Testis (tissue), 3 donors: ENCODE results near the gene SSR1. TPM values are rescaled to one million over a fixed set of nuclear protein-coding genes. Genes with fewer than 3 reads are reported as not detected.

Source experiments
- DNase-seq: peaks from one replicate; pipeline ENCODE4 v3.0.0-alpha.2; 2019
- H3K27ac ChIP-seq, 2 donors: fragments of 200-600 bp; sonication (generic); one replicate each; pipeline ENCODE4 v1.5.1; 2019
- H3K27me3 ChIP-seq: fragments of 200-600 bp; sonication (generic); one replicate; pipeline ENCODE4 v1.5.1; 2019
- H3K36me3 ChIP-seq: fragments of 200-600 bp; sonication (generic); one replicate; pipeline ENCODE4 v1.5.1; 2017; ENCODE audit warnings: low read depth; ENCODE audit errors: missing control alignments
- H3K4me1 ChIP-seq: fragments of 200-600 bp; sonication (generic); one replicate; pipeline ENCODE4 v1.5.1; 2019
- H3K4me3 ChIP-seq, 2 donors: fragments of 200-600 bp; sonication (generic); one replicate each; pipeline ENCODE4 v1.5.1; 2017 to 2019
- H3K9me3 ChIP-seq: fragments of 200-600 bp; sonication (generic); one replicate; pipeline ENCODE4 v1.5.1; 2017
- POLR2A ChIP-seq: fragments of 450-650 bp; IDR thresholded peaks from one replicate; pipeline ENCODE4 v1.6.1; 2017; ENCODE audit warnings: antibody characterized with exemption, mild to moderate bottlenecking, moderate library complexity
- WGBS, 2 donors: methylation state at CpG; one replicate each; pipeline ENCODE4 v1.1.5; 2018; 5-methylcytosine and 5-hydroxymethylcytosine counted together
- intact Hi-C: fragments of 100-400 bp; cut with DNase I; formaldehyde crosslinking; loops from one replicate; pipeline ENCODE4 v1.15.1; 2023; ENCODE audit warnings: low total_unique reads
- polyA plus RNA-seq: library from polyadenylated mRNA; stranded (reverse); fragments of 350-450 nt; fragmentation: Illumina TruSeq; extraction: RNeasy Lipid Tissue Mini Kit (QIAGEN cat#74804); gene quantifications from one replicate; pipeline ENCODE4 v1.2.3, GENCODE V29; 2014; ENCODE audit warnings: low read depth, low replicate concordance; ENCODE audit not compliant: insufficient read depth
- total RNA-seq, 2 donors: library from RNA; depleted of rRNA; stranded (reverse); fragments of >200 nt; gene quantifications; one replicate each; pipeline ENCODE4 v1.2.3, GENCODE V29; 2016
- TF ChIP-seq, protein P1 (sequence below), 3 experiments: fragments of 450-650 bp in 2 of 3; fragments of 200-600 bp in 1 of 3; sonication (generic) in 1 of 3; IDR thresholded peaks; one replicate each; pipeline ENCODE4 v1.5.1; 2016 to 2019; ENCODE audit warnings: antibody characterized with exemption in 3 of 3, mild to moderate bottlenecking in 2 of 3, moderate library complexity in 1 of 3

SSR1 gene
- total and polyA plus RNA-seq, 3 donors from 2014 or later = 42.7 to 65.7 (median 62.5) TPM

DNA sequence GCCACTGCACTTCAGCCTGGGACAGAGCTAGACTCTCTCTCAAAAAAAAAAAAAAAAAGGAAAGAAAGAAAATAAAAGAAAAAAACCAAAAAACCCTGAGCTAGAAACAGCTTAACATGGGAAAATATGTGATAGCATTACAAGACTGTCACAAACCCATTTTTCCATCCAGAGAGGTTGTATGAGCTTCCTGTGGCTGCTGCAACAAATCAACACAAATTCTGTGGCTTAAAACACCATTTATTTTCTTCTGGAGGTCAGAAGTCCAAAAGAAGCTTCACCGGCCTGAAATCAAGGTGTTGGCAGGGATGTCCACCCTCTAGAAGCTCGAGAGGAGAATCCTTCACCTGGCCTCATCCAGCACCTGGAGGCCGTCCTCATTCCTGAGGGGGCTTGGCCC, 21.7 kb upstream of the SSR1 start:
- intact Hi-C loops = no loop called here
- H3K4me1 ChIP-seq = no peaks in the 10 kb centered on the region
- 94 to 100% methylated on average over 3 of the region's 3 CpGs for WGBS, 2 donors
- H3K4me3 ChIP-seq = no peak overlapping the region
- H3K27ac ChIP-seq = no peak overlapping the region
- no peak for DNase-seq
- TF ChIP-seq, protein P1, sequence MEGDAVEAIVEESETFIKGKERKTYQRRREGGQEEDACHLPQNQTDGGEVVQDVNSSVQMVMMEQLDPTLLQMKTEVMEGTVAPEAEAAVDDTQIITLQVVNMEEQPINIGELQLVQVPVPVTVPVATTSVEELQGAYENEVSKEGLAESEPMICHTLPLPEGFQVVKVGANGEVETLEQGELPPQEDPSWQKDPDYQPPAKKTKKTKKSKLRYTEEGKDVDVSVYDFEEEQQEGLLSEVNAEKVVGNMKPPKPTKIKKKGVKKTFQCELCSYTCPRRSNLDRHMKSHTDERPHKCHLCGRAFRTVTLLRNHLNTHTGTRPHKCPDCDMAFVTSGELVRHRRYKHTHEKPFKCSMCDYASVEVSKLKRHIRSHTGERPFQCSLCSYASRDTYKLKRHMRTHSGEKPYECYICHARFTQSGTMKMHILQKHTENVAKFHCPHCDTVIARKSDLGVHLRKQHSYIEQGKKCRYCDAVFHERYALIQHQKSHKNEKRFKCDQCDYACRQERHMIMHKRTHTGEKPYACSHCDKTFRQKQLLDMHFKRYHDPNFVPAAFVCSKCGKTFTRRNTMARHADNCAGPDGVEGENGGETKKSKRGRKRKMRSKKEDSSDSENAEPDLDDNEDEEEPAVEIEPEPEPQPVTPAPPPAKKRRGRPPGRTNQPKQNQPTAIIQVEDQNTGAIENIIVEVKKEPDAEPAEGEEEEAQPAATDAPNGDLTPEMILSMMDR (IDR thresholded peaks at IDR 0.05) = no peak
- no peak for TF ChIP-seq POLR2A
- no peaks in the 10 kb centered on the region for H3K36me3 ChIP-seq
- H3K27me3 ChIP-seq = no peaks in the 10 kb centered on the region
- H3K9me3 ChIP-seq = no peaks in the 10 kb centered on the region

DNA sequence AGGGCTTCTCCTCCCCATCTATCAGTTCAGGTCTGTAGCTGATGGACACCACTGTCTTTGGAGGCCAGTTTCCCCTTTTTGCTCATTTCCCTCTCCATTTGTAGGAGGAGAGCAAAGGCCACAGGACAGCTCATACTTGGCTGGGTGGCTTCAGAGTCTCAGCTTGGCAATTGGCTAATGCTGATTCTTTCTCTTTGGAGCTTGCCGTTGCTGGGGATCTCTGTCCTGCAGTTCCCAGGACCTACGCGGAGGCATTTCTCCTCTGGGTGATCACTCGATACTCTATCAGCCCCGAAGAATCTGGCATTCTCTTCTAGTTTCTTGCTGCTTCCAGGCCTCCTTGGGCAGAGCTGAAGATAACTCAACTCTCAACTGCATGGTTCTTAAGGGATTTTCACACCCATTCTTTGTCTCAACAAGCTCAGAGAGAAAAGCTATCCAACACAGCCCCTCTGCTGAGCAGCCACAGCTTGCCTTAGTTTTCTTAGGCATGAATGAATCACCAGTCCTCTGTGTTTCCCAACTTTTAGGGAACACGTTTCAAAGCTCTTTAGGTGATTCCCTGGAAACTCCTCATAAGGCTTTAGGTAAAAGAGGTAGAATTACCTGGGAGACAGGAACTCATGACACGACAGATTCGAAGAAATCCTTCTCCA, 19.2 kb upstream of the SSR1 start:
- intact Hi-C loops = no loop called here
- 85 to 92% methylated on average over 8 of the region's 8 CpGs for WGBS, 2 donors
- no peaks in the 10 kb centered on the region for H3K4me1 ChIP-seq
- H3K27ac ChIP-seq = no peak overlapping the region
- DNase-seq = no peak
- no peak overlapping the region for H3K4me3 ChIP-seq
- H3K9me3 ChIP-seq = no peaks in the 10 kb centered on the region
- no peaks in the 10 kb centered on the region for H3K27me3 ChIP-seq
- no peak for TF ChIP-seq POLR2A
- H3K36me3 ChIP-seq = no peaks in the 10 kb centered on the region

DNA sequence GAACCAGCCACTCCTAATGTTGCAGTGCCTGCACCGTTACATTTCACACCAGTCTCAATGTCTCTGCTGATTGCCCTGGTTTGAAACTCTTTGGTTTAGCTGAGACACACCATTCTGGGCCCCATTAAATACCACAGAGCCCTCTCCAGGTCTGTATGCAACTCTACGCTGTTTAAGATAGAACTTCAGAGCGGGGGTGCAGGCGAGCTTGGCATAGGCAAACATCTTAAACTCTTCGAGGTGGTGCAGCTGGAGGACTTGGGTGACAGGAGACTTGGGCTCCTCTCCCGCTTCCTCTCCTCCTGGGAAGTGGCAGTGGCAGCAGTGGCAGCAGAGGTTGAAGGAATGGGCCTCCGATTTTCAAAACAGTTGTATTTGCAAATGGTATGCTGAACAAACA, 18.5 kb upstream of the SSR1 start:
- 91 to 93% methylated on average over 7 of the region's 7 CpGs for WGBS, 2 donors
- H3K9me3 ChIP-seq = no peaks in the 10 kb centered on the region

DNA sequence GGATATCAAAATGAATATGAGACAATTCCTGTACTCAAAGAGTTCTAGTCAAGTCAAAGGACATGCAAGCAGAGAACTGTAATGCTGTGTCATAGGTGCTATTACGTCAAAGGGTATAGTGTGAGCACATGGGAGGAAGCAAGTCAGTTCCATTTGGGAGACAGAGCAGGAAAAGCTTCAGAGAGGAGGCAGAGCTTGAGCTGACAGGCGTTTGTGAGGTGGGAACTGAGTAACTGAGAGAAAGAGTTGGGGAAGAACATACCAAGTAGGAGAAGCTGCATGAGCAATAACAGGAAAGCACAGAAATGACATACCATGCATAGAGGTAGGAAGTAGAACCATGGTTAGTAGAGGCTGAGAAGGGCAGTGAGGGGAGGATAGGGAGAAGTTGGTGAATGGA, 15.2 kb upstream of the SSR1 start:
- H3K4me3 ChIP-seq = no peak overlapping the region
- no peaks in the 10 kb centered on the region for H3K27me3 ChIP-seq
- TF ChIP-seq POLR2A = no peak
- TF ChIP-seq, protein P1 (IDR thresholded peaks at IDR 0.05) = no peak
- no peaks in the 10 kb centered on the region for H3K9me3 ChIP-seq
- DNase-seq = no peak
- WGBS, 2 donors = 39 to 45% methylated on average over 2 of the region's 2 CpGs
- no peak overlapping the region for H3K27ac ChIP-seq
- no peaks in the 10 kb centered on the region for H3K4me1 ChIP-seq
- intact Hi-C loops = no loop called here
- no peaks in the 10 kb centered on the region for H3K36me3 ChIP-seq

More for the DNA sequence above, 18.5 kb upstream of the SSR1 start:
- no peaks in the 10 kb centered on the region for H3K27me3 ChIP-seq
- H3K27ac ChIP-seq = no peak overlapping the region
- intact Hi-C loops = no loop called here
- TF ChIP-seq POLR2A = no peak
- TF ChIP-seq, protein P1 (IDR thresholded peaks at IDR 0.05) = no peak
- H3K4me3 ChIP-seq = no peak overlapping the region
- no peaks in the 10 kb centered on the region for H3K4me1 ChIP-seq
- H3K36me3 ChIP-seq = no peaks in the 10 kb centered on the region
- no peak for DNase-seq

DNA sequence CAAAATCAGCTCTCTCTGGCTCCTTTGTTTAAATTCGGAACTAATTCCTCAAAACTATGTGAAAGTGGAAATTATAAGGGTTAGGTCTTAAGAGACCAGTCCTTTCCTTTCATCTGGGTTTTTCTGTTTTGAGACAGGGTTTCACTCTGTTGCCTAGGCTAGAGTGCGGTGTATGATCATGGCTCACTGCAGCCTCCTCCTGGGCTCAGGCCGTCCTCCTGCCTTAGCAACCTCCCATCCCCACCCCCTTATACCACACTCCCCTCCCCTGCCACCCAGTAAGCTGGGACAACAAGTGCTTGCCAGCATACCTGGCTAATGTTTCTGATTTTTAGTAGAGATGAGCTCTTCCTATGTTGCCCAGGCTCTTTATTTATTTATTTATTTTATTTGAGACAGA, 12.8 kb upstream of the SSR1 start:
- TF ChIP-seq, protein P1 (IDR thresholded peaks at IDR 0.05) = no peak
- TF ChIP-seq POLR2A = no peak
- intact Hi-C loops = no loop called here
- H3K4me3 ChIP-seq = no peak overlapping the region
- DNase-seq = no peak
- WGBS, 2 donors = 77 to 84% methylated on average over 3 of the region's 3 CpGs
- H3K4me1 ChIP-seq = no peaks in the 10 kb centered on the region
- H3K27ac ChIP-seq = no peak overlapping the region
- no peaks in the 10 kb centered on the region for H3K9me3 ChIP-seq
- no peaks in the 10 kb centered on the region for H3K36me3 ChIP-seq
- no peaks in the 10 kb centered on the region for H3K27me3 ChIP-seq
